AG08396 (cell line): ENCODE measurements around the gene C12orf57.

Experiments used
- DNase-seq: peaks from one replicate; pipeline ENCODE4 v3.0.0; 2012; ENCODE audit warnings: low spot score, mixed read lengths

C12orf57 gene

DNA sequence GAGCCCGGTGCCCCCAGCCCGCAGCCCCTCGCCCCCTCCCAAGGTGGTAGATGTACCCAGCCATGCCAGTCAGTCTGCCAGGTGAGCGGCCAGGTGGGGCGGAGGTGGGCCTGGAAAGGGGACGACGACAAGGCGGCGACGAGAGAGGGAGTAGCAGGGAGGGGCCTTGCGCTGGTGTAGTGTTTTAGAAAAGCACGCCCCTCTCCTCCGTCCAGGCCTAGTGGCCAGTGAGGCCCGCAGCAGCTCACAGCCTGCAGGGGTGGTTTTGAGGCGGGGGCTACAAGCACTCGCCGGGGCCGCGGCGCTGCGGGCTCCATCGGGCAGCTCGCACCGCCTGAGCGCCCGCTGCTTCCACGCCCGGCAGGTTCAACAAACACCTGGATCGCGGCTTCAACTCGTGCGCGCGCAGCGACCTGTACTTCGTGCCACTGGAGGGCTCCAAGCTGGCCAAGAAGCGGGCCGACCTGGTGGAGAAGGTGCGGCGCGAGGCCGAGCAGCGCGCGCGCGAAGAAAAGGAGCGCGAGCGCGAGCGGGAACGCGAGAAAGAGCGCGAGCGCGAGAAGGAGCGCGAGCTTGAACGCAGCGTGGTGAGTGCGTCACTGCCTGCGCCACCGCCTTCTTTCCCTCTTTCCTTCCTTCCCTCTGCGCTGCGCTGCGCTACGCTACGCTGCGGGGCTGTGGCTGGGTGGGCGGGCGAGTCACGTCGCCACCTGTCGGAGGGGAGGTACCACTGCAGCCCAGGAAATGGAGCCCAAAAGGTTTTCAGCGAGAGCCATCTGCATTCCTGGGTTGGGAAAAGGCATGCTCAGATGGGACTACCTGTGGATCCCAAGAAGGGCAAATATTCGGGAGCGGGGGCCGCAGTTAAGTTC is 6.1 kb upstream of the C12orf57 start:
- DNase-seq = peak; percentile 92

DNA sequence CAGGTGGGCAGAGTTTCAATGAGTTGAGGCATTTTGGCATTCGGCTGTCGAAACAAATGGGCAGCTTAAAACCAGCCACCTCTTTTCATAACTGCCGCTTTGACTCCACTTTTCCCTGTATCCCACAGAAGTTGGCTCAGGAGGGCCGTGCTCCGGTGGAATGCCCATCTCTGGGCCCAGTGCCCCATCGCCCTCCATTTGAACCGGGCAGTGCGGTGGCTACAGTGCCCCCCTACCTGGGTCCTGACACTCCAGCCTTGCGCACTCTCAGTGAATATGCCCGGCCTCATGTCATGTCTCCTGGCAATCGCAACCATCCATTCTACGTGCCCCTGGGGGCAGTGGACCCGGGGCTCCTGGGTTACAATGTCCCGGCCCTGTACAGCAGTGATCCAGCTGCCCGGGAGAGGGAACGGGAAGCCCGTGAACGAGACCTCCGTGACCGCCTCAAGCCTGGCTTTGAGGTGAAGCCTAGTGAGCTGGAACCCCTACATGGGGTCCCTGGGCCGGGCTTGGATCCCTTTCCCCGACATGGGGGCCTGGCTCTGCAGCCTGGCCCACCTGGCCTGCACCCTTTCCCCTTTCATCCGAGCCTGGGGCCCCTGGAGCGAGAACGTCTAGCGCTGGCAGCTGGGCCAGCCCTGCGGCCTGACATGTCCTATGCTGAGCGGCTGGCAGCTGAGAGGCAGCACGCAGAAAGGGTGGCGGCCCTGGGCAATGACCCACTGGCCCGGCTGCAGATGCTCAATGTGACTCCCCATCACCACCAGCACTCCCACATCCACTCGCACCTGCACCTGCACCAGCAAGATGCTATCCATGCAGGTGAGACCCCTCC is 5.2 kb upstream of the C12orf57 start:
- no peak for DNase-seq

DNA sequence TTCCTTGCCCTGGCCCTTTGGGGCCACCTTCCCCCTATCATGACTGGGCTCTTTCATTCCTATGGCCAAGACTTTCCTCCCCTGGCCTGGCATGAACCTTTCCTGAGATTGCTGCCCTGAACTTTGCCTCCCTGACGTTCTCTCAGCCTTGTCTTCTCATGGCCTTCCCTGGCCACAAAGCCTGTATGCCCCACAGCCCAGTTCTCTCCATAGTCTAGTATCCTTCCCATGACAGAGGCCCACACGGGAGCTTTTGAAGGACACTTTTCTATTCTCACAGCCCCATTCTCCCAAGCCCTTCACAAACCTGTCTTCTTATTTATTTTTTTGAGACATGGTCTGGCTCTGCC is 4.7 kb upstream of the C12orf57 start:
- no peak for DNase-seq

DNA sequence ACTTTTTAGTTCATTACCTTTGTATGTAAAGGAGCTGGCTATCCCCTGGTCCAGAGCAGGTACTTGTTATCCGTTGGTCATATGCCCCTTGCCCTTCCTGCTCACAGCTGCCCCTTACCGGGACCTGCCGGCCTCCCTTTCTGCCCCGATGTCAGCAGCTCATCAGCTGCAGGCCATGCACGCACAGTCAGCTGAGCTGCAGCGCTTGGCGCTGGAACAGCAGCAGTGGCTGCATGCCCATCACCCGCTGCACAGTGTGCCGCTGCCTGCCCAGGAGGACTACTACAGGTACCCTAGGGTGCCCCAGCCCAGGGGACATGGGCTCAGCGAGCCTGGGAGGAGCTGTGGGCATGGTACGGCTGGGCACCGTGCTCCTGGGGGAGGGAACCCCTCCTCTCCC is 2.6 kb upstream of the C12orf57 start:
- no peak for DNase-seq

DNA sequence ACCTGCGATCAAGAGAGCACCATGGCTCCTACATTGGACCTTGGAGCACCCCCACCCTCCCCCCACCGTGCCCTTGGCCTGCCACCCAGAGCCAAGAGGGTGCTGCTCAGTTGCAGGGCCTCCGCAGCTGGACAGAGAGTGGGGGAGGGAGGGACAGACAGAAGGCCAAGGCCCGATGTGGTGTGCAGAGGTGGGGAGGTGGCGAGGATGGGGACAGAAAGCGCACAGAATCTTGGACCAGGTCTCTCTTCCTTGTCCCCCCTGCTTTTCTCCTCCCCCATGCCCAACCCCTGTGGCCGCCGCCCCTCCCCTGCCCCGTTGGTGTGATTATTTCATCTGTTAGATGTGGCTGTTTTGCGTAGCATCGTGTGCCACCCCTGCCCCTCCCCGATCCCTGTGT is 2.0 kb upstream of the C12orf57 start:
- DNase-seq = no peak

DNA sequence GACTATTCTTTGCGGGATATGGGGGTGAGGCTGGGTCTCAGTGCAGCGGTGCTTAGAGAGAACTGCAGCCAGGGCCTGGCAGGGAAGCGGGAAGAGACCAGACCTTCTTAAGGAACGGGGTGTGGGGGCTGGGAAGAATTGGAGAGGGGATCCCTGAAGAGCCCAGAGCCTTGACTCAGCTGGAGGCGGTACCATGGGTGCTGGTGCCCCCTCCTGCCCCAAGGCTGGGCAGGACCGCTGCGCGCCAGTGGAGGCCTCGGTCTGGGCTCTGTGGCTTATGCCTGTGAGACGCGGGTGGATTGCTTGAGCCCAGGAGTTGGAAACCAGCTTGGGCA is 1.5 kb upstream of the C12orf57 start:
- DNase-seq = no peak

DNA sequence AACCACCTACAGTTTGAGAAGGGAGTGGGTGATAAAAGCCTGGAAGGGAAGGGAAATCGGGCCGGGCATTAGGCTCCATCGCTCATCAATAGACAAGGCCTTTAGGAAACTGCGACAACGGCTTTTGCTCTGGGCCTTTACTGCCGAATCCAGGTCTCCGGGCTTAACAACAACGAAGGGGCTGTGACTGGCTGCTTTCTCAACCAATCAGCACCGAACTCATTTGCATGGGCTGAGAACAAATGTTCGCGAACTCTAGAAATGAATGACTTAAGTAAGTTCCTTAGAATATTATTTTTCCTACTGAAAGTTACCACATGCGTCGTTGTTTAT is 467 bp upstream of the C12orf57 start:
- peak; percentile 93 for DNase-seq

DNA sequence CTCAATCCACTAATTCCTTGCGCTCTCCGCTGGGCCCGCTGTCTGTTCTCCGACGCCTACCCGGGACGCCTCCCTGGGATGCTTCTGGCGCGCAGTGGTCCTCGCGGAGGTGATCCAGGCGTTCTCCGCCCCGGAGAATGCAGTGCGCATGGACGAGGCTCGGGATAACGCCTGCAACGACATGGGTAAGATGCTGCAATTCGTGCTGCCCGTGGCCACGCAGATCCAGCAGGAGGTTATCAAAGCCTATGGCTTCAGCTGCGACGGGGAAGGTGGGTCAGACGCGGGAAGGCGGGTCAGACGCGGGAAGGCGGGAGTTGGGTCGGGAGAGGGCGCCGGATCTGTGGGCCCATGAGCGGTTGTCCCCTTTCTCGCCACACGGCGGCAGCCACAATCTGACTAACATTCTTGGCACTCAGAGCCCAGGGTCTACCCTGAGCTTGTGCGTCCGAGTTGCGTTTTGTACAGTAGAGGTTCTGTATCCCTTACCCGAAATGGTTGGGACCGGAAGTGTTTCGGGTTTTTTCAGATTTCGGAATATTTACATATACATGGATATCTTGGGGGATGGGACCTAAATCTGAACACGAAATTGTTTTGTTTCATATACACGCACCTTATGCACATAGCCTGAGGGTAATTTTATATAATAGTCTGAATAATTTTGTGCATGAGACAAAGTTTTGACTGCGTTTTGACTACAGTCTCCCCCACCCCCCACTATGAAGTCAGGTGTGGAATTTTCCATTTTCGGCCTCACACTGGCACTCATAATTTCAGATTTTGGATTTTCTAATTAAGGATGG is 762 bp downstream of the C12orf57 start:
- peak; percentile 93 for DNase-seq

DNA sequence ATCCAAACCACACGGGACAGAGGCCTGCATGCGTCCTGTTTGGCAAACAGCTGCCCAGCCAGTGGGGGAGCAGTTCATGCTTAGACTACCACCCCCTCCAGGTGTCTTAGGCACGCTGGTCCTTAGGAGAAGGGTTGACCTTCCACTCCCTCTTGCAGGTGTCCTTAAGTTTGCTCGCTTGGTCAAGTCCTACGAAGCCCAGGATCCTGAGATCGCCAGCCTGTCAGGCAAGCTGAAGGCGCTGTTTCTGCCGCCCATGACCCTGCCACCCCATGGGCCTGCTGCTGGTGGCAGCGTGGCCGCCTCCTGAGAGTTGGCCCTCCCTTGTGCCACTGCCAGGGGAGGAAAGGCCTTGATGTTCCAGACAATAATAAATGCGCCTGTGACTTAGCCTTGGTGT is 1.8 kb downstream of the C12orf57 start:
- DNase-seq = no peak

DNA sequence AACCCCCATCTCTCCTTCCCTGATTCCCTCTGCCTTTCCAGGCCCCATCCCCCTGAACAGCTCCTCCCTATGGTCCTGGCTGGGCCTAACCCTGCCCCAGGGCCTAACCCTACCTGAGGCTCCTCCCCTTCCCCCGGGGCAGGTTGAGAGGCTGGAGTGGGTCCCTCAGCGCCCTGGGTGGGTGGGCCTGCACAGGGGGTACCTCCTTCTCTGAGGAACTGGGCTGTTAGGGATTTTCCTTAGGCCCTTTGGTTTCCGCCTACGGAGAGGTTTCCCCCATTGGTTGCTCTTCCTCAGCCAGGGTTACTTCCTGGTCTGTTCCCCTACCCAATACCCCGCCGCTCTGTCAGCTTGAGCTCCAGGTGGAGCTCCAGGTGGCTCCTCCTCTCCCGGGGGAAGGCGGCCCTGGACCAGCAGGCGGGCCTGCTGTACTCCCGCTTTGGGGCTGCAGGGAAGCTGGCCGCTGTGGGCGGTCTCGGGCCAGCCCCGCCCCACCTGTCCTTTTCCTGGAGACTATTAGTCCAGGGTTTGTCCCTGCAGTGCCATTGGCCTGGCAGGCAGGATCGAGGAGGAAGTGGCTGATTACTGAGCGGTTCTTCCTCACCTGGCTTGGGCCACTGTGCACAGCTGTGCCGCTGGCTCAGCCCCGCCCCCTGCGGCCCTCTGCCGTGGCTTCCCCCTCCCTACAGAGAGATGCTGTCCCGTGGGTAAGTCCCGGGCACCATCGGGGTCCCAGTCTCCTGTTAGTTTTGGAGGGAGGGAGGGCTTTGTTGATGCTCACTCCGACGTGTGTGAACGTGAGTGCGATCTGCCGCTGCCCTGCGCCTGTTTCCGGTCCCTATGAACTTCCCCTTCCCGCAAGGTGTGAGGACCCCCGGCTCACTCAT is 2.5 kb downstream of the C12orf57 start:
- DNase-seq = no peak

DNA sequence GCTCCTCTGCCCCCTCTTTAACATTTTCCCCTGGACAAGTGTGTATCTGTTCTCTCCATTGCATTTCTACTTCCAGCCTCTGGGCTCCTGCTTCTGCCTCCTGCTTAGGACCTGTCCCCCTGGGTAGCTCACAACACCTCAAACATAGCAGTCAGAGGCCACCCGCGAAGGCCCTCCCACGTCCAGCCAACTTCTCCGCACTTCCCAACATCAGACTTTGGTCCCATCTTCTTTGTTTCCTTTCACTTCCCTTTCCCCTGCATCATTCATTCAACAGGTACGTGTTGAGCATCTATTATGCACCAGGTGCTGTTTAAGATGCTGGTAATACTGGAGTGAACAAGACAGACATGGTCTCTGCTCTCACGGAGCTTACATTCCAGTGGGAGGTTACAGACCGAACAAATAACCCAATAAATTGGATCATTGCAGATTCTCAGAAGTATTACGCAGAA is 3.1 kb downstream of the C12orf57 start:
- no peak for DNase-seq

DNA sequence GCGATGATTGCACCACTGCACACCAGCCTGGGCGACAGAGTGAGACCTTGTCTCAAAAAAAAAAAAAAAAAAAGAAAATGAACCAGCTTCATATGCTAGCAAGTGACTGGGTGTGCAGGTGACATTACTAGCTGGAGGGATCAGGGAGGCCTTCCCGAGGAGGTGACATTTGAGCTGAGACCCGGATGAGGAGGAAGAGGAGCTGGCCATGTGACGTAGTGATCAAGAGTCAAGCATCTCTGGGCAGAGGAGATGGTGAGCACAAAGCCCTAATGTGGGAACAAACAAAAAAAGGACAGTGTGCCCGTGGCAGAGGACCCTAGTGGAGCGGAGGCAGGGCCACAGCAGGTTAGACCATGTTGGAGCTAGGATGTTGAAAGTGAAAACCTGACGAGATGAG is 3.8 kb downstream of the C12orf57 start:
- DNase-seq = no peak

DNA sequence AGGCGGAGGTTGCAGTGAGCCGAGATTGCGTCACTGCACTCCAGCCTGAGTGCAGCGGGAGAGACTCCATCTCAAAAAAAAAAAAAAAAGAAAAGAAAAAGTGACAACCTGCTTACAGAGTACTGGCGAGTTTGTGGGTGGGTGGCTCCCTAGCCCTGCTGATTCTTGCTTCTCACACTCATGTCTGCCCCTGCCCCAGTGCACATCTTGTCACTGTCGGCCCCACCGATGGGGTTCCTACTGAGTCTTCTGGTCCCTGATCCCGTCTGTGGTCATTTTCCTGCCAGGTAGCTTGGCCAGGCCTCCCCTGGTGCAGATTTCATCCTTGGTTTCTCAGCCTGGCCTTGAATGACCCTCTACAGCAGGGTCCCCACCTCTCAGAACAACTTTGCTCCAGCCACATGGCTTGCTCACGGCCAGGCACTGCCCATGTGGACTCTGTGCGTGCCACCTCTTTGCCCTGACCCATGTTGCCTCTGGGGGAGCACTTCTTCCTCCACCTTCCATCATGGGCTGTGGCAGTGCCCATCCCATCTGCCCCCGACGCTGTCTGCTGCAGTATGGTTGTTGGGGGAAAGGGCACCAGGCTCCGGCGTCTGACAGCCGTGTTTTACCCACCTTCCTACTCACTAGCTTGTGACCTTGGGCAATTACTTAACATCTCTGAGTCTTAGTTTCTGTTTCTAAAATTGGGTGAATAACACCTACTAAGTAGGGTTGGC is 5.2 kb downstream of the C12orf57 start:
- DNase-seq = no peak

DNA sequence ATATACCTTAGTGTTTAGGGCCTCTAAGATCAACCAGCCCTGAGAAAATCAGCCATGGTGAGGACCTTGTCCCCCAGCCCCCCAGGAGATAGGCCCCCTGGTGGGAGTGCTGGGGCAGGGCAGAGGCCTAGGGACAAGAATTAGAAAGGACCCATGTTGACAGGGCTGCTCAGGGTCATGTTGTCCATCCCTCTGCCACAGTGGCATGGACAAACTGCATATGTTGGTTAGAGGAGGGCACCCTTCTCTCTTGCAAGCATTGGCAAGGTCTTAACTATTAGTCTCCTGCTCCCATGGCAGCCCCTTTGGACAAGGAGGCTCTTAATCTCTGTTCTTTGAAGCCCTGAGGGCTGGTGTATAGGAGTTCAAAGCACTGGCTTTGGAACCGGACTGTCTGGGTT is 6.6 kb downstream of the C12orf57 start:
- DNase-seq = no peak

DNA sequence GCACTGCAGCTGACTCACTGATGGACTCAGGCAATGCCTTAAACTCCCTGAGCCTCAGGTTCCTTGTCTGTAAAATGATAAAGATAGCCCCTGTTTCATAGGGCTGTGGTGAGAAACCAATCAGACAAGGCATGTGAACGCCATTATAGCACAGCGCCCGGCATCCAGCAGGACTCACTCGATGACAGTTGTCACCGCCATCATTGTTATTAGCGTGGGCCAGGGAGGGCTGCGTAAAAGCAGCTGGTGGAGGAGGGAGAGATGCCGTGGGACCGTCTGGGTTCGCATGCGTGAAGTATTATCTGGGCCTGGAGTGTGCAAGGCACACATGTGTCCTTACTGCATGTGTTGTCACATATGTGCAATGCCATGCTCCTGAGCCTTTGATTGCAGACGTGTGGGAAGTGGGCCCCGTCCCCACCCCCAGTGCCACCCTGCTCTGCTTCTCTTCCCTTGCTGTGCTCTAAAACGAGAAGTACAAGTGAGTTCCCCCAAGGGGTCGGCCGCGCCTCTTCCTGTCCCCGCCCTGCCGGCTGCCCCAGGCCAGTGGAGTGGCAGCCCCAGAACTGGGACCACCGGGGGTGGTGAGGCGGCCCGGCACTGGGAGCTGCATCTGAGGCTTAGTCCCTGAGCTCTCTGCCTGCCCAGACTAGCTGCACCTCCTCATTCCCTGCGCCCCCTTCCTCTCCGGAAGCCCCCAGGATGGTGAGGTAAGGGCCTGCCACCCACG is 7.2 kb downstream of the C12orf57 start, which contains the start of gene PTPN6:
Gene PTPN6, plus strand, starts transcription at position 546 of the 730 bp plus-strand sequence. Its CDS starts 157 bp downstream, at position 703.
- DNase-seq = no peak

DNA sequence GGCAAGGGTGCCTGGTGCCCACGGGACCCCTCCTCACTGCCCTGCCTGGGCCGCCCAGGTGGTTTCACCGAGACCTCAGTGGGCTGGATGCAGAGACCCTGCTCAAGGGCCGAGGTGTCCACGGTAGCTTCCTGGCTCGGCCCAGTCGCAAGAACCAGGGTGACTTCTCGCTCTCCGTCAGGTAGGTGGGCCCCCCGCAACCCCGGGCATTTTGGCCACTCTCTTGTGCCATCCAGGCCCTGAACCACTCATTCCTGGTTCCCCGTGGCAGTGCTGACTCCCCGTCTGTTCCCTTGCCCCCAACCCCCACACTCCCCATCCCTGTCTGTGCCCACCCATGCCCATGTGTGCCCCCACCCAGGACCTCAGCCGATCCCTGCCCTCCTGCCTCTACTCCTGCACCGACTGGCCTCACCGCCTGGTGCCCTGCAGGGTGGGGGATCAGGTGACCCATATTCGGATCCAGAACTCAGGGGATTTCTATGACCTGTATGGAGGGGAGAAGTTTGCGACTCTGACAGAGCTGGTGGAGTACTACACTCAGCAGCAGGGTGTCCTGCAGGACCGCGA is 7.8 kb downstream of the C12orf57 start:
- no peak for DNase-seq

DNA sequence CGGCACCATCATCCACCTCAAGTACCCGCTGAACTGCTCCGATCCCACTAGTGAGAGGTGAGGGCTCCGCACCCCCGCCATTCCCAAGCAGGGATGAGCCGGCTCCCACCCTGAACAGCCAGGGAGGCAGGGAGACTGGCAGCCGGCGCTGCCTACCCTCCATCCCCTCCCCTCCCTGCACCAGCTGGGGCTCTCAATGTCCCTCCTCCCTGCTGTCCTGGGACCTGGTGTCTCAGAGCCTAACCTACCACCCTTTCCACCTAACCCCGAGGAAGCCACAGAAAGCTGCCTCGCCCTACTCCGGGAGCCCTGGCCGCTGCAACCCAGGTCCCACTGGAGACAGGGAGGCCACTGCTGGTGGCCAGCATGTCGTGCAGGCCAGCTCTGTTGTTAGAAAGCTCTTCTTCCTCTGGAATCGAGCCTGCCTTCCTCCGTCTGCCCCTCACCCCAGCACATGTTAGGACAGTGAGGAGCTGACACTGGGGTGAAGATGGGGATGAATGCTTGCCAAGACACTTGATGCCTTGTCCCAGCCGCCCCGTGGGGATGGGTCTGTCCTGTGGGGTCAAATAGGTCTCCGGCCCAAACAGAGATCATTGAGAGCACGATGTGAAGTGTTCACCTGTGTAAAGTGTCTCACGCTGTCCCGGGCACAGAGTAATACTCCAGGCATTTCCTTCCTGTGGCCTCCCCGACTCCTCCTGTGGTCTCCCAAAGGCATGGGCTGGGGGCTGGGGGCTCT is 8.5 kb downstream of the C12orf57 start:
- no peak for DNase-seq

DNA sequence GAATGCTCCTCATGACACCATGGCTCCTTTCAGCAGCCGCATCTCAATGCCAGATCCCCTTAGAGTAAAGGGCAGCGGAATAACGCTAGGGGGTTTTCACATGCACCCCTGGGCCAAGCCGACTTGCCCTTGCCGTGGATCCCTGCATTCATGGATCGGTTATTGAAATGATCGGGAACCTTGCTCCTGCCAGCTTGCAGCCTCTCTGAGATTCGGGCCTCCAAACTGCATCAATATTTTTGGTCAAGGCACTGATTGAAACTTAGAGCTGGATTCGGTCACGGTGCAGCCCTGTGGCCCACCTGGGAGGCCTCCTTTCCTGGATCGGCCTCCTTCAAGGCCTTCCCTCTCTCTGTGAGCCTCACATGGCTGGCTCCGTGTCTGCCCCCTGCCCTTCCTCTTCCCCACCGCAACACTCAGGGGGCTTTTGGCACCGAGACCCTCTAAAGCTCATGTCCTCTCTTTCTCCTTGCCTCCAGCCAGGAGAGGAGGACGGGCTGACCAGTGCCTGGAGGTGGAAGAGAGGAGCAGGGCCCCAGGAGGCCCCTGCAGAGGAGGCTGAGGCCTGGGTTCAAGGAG is 9.1 kb downstream of the C12orf57 start:
- no peak for DNase-seq
